Left lung (tissue), 10 donors: ENCODE measurements around the gene CNBD2. TPM values are rescaled to one million over a fixed set of nuclear protein-coding genes. Genes with fewer than 3 reads are reported as not detected.
"Not testable (repeated sequence)": the region's sequence is repeated elsewhere in the genome, so short reads cannot be mapped to it uniquely, and the experiment has no call there.

ENCODE experiments used
- ATAC-seq: fragments of 200-7000 bp; cut with Tn5 transposase; one replicate; pipeline ENCODE4 v1.9.1; 2020; ENCODE audit warnings: moderate library complexity
- DNase-seq, 4 donors: peaks; one replicate each; pipeline ENCODE4 v3.0.0-alpha.2; 2013 to 2020
- H3K27ac ChIP-seq, 2 donors: fragments of 200-600 bp; sonication (generic) in 1 of 2; one replicate each; pipeline versions ENCODE4 v1.5.0 to v1.8.0; 2020 to 2021
- H3K27me3 ChIP-seq, 2 donors: fragments of 200-600 bp; sonication (generic) in 1 of 2; one replicate each; pipeline versions ENCODE4 v1.5.0 to v1.8.0; 2020 to 2021
- H3K36me3 ChIP-seq, 2 donors: fragments of 200-600 bp; sonication (generic) in 1 of 2; one replicate each; pipeline versions ENCODE4 v1.5.0 to v1.8.0; 2020 to 2021
- H3K4me1 ChIP-seq, 2 donors: fragments of 200-600 bp; one replicate each; pipeline ENCODE4 v1.8.0; 2021
- H3K4me3 ChIP-seq, 2 donors: fragments of 200-600 bp; sonication (generic) in 1 of 2; one replicate each; pipeline versions ENCODE4 v1.5.0 to v1.8.0; 2020 to 2021; ENCODE audit warnings: mild to moderate bottlenecking in 1 of 2
- H3K9me3 ChIP-seq, 2 donors: fragments of 200-600 bp; sonication (generic) in 1 of 2; one replicate each; pipeline versions ENCODE4 v1.5.0 to v1.8.0; 2020 to 2021
- intact Hi-C, 2 donors: fragments of 100-400 bp; cut with DNase I; formaldehyde crosslinking; loops; one replicate each; pipeline versions ENCODE4 v1.11.2 to v1.14.2; 2022
- polyA plus RNA-seq, 6 donors: library from polyadenylated mRNA; unstranded; fragments of 120-200 nt; gene quantifications; one replicate each; pipeline ENCODE4 v1.2.1, GENCODE V29; 2013; ENCODE audit not compliant: insufficient read length in 6 of 6
- total RNA-seq, 2 donors: library from RNA; stranded (reverse); fragmentation: NEBNext Ultra II Directional; extraction: Animal tissue kit (Norgen Biotek cat#: 25700); gene quantifications; one replicate each; pipeline ENCODE4 v1.2.1, GENCODE V29; 2021
- TF ChIP-seq, protein P1 (sequence below), 2 donors: fragments of 200-600 bp; sonication (generic) in 1 of 2; IDR thresholded peaks; one replicate each; pipeline versions ENCODE4 v1.5.0 to v1.8.0; 2021; ENCODE audit warnings: antibody characterized with exemption in 2 of 2
- donor health status: DM: no; HTN: yes; CAD: no.
- donor health status: DM: no; HTN: no; CAD: no.

Gene CNBD2
- total and polyA plus RNA-seq, 8 donors, result 0.36 to 3.6 (median 0.51) TPM

DNA sequence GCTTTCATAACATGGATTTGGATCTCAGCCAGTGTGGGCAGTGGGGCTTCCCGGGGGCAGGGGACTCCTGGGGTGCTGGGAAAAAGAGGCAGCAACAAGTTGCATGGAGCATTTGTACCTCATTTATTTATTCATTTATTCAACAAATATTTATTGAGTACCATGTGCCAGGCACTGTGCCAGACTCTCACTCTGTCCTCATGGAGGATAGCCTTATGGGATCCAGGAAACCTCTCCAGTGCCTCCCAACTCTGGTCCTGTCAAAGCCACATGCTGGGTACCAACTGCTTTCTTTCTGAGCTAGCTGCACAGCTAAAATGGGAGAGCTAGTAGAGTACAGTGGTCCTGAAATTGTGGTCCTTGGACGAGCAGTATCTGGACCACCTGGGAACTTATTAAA lies 98.4 kb downstream of the CNBD2 start:
- no peak for ATAC-seq
- Histone ChIP-seq H3K4me1 (peaks cover 0 to 14% of the 10 kb centered on the region in 2 donors), H3K36me3 (no peaks in the 10 kb centered on the region), H3K9me3 (no peaks in the 10 kb centered on the region), H3K27me3 (no peaks in the 10 kb centered on the region), H3K4me3 (no peak overlapping the region), H3K27ac (no peak overlapping the region)
- no peak for DNase-seq
- intact Hi-C loops, result no loop called here
- TF ChIP-seq, protein P1, sequence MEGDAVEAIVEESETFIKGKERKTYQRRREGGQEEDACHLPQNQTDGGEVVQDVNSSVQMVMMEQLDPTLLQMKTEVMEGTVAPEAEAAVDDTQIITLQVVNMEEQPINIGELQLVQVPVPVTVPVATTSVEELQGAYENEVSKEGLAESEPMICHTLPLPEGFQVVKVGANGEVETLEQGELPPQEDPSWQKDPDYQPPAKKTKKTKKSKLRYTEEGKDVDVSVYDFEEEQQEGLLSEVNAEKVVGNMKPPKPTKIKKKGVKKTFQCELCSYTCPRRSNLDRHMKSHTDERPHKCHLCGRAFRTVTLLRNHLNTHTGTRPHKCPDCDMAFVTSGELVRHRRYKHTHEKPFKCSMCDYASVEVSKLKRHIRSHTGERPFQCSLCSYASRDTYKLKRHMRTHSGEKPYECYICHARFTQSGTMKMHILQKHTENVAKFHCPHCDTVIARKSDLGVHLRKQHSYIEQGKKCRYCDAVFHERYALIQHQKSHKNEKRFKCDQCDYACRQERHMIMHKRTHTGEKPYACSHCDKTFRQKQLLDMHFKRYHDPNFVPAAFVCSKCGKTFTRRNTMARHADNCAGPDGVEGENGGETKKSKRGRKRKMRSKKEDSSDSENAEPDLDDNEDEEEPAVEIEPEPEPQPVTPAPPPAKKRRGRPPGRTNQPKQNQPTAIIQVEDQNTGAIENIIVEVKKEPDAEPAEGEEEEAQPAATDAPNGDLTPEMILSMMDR (IDR thresholded peaks at IDR 0.05), result no peak

DNA sequence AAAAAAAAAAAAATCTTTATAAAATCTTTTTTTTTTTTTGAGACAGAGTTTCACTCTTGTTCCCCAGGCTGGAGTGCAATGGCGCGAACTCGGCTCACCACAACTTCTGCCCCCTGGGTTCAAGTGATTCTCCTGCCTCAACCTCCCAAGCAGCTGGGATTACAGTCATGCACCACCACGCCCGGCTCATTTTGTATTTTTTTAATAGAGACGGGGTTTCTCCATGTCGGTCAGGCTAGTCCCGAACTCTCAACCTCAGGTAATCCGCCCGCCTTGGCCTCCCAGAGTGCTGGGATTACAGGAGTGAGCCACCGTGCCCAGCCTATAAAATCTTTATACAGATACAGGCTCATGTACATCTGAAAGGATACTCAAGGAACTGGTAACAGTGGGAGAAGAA lies 100.1 kb downstream of the CNBD2 start:
- H3K4me3 ChIP-seq, DNase-seq, H3K9me3 ChIP-seq, ATAC-seq, H3K27ac ChIP-seq, H3K36me3 ChIP-seq, intact Hi-C loops, H3K27me3 ChIP-seq: not testable (repeated sequence)
- H3K4me1 ChIP-seq, result peaks cover 0 to 14% of the 10 kb centered on the region in 2 donors

DNA sequence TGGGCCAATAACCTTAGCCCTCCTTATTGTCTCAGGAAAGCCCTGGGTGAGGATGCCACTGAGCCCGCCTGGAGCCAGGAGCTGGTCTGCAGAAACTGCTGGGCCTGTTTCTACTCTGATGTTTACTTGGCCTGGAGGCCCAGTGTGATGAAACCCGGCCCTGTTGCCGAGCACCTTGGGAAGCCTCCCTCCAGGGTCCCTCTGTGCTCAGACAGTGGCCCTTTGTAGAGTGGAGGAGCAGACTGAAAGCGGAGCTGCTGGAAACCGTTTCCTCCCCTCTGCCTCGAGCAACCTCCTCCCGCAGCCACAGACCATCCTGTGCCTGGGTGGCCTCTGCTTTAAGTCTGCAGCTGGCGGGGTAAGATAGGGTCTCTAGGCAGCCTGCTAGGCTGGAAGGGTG lies 102.1 kb downstream of the CNBD2 start:
- no peak overlapping the region for H3K27ac ChIP-seq
- intact Hi-C loops, result no loop called here
- DNase-seq (no peak), ATAC-seq (no peak)
- H3K4me3 ChIP-seq, result no peak overlapping the region
- H3K27me3 ChIP-seq, result no peaks in the 10 kb centered on the region
- H3K36me3 ChIP-seq, result no peaks in the 10 kb centered on the region
- TF ChIP-seq, protein P1 (IDR thresholded peaks at IDR 0.05), result no peak
- H3K4me1 ChIP-seq, result peaks cover 0 to 8% of the 10 kb centered on the region in 2 donors
- H3K9me3 ChIP-seq, result no peaks in the 10 kb centered on the region

DNA sequence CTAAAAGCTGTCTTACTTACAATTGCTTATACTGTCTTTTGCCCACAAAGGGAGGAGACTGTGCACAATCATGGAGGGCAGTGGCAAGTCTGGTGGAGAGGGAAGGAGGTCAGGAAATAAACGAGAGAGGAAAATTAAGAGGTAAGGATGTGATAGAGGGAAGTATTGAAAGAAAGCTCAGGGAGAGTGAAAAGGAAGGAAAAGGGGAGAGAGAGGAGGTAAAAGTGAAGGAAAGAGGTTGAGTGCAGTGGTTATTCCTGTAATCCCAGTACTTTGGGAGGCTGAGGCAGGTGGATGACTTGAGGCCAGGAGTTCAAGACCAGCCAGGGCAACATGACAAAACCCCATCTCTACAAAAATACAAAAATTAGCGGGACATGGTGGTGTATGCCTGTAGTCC lies 103.5 kb downstream of the CNBD2 start:
- H3K4me3 ChIP-seq, result no peak overlapping the region
- H3K9me3 ChIP-seq, result no peaks in the 10 kb centered on the region
- DNase-seq, result no peak
- TF ChIP-seq, protein P1 (IDR thresholded peaks at IDR 0.05), result no peak
- H3K27ac ChIP-seq, result no peak overlapping the region
- no peaks in the 10 kb centered on the region for H3K4me1 ChIP-seq
- intact Hi-C loops, result no loop called here
- ATAC-seq, result no peak
- no peaks in the 10 kb centered on the region for H3K36me3 ChIP-seq
- H3K27me3 ChIP-seq, result no peaks in the 10 kb centered on the region

DNA sequence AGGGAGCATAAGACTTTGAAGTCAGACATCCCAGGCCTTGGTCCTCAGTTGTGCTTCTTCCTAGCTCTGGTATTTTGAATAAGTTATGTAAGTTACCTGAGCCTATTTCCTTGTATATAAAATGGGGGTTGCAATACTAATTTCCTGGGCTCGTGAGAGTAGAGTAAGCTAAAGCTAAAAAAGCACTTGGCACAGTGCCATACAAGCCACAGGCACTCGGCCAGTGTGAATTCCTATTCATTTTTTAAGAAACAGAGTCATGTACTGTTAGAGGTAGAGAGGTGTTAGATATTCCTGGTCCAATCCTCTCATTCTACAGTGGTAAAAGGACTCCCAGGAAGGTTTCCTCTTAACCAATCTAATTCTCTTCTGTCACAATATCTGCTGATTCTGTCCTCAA lies 106.6 kb downstream of the CNBD2 start:
- ATAC-seq (peak; percentile 48), DNase-seq (no peak)
- Histone ChIP-seq H3K9me3 (no peaks in the 10 kb centered on the region), H3K36me3 (no peaks in the 10 kb centered on the region), H3K27ac (no peak overlapping the region), H3K4me3 (no peak overlapping the region), H3K4me1 (no peaks in the 10 kb centered on the region), H3K27me3 (peaks cover 0 to 9% of the 10 kb centered on the region in 2 donors)
- TF ChIP-seq, protein P1 (IDR thresholded peaks at IDR 0.05), result no peak
- intact Hi-C loops, result no loop called here

DNA sequence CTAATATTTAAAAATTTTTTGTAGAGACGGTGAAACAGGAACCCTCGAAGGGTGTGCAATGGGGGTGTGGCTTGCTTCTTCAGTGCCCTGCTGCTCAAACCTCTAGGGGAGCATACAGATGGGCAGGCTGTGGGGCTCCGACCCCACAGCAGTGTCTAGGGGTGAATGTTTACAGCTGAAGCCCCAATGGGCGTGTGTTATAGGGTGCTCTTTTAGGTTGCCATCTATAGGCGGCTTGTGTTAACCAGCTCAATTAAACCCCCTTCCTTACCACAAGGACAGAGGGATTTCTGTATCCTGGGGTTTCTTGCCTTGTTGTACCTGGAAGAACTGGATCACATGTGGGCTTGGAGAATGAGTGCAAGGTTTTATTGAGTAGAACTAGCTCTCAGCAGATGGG lies 109.4 kb downstream of the CNBD2 start:
- intact Hi-C loops, result not testable (repeated sequence)

More for the DNA sequence above, 109.4 kb downstream of the CNBD2 start:
- ATAC-seq, H3K36me3 ChIP-seq, H3K27me3 ChIP-seq, H3K9me3 ChIP-seq, H3K4me1 ChIP-seq, H3K4me3 ChIP-seq, H3K27ac ChIP-seq, DNase-seq: not testable (repeated sequence)
